HG02763 (cell line): Measurements from ENCODE around the gene ESRRG.

Experiments used
- ATAC-seq: cut with Tn5 transposase; IDR thresholded peaks from one replicate; pipeline ENCODE4 v1.9.1; 2021; ENCODE audit warnings: mild to moderate bottlenecking, moderate library complexity; ENCODE audit not compliant: unreplicated experiment

Gene ESRRG

DNA sequence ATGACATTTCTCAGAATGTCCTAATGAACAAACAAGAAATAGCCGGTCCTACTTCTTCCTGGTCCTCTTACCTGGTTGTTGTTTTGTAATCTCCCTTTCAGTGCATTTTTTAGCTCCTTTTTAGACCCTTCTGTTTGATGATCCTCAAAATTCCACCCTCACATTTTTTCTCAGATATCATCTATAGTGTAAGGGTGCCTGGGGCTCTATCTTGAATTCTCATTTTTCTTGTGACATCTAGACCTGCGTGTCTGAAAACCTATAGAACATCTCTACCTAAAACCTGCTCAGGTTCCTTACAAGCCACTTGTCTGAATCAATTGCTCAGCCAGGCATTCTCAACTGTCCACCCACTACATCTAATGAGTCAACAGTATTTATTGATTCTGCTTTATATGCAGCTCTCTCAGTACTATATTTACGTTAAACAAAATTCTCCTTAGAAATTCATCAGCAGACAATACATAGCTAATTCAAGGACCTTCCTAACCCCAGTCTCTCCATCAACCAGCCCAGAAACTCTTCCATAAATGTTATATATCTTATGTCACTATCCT, 263.5 kb downstream of the ESRRG start:
- no peak for ATAC-seq

DNA sequence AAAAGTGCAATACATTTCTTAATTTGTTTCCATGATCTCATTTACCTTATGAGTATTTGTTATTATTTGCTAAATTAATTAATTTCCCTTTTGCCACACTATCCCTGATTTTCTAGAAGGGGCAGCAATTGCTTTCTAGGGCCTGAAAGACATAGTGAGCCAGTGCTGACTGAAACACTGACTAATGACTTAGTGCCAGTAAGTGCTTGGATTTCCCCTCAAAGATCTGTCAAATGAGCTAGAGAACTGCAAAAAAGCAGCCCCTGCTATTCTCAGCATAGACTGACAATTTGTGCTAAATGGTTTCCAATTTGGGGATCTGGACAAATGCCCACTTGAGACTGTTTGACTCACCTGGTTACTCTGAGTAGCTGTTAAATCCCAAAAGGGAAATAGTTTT, 264.4 kb downstream of the ESRRG start:
- ATAC-seq = no peak

DNA sequence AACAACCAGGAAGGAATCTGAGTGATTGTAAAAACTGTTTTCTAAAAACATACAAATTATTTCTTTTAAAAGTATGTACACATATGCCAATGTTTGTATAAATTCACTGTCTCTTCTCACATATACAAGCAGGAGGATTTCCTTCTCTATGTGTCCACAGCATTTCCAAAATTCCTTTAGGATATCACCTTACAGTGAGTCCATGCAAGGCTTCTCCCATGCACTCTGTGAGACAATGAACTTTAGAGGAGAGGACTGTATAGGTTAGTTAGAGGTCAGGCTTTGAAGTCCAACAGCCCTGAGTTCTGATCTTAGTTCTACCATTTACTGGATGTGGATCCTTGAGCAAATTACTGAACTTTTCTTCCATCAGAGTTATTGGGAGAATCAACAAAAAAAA, 265.9 kb downstream of the ESRRG start:
- no peak for ATAC-seq

DNA sequence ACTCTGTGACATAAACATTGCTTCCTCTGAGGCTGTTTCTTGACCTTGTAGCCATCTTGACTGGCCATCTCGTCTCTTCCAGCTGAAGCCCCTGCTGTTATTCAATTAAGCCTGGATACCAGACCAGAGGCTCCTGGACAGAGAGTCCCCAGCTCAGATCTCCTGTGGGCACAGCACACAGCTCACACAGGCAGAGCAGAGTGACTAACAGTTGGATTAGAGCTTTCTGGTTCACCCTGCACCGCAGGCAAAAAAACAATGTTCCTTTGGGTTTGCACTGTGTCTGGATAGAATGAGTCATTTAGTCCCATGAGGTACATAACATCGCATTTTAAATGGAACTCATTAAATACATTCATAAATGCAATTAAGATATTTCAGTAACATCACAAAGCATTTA, 266.5 kb downstream of the ESRRG start:
- ATAC-seq = no peak

DNA sequence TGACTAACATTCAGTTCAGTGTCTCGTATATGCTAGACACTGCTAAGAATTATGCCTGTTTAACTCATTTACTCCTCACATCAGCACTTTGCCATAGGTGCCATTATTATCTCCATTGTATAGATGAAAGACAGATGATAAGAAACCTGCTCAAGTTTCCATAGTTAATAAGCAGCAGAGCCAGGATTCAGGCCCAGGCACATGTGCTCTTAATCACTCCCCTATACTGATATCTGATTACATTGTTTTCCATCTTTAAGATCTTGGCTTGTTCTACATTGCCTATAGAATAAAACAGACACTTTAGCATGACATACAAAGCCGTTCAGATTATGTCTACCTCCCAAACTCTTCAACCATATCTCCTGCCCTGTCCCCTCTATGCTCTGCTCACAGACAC, 269.5 kb downstream of the ESRRG start:
- ATAC-seq = no peak
